Measurements from ENCODE around the gene CDHR5. TPM values are rescaled to one million over a fixed set of nuclear protein-coding genes. Genes with fewer than 3 reads are reported as not detected.
A peak's percentile ranks its signal among the peaks of the same experiment; 100 is the strongest.

The CDHR5 gene
- total RNA-seq, 4 donors from 2014 or later: 0.26 to 0.55 (median 0.29) TPM; not detected in 1

DNA sequence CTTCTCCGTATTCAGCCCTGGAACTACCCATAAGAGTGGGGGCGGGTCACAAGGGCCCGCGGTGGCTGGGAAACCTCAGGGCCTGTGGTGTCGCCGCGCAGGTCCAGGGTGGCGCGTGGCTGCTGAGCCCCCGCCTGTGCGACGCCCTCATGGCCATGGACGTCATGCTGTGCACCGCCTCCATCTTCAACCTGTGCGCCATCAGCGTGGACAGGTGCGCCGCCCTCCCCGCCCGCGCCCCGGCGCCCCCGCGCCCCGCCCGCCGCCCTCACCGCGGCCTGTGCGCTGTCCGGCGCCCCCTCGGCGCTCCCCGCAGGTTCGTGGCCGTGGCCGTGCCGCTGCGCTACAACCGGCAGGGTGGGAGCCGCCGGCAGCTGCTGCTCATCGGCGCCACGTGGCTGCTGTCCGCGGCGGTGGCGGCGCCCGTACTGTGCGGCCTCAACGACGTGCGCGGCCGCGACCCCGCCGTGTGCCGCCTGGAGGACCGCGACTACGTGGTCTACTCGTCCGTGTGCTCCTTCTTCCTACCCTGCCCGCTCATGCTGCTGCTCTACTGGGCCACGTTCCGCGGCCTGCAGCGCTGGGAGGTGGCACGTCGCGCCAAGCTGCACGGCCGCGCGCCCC is 14.7 kb upstream of the CDHR5 start:
- TF ChIP-seq CTCF (IDR thresholded peaks at IDR 0.05) (no peak), POLR2A (IDR thresholded peaks at IDR 0.05) (no peak)
- H3K4me3 ChIP-seq: no peak overlapping the region
- no peaks in the 10 kb centered on the region for H3K36me3 ChIP-seq
- no peak for DNase-seq
- no peak overlapping the region for H3K27ac ChIP-seq
- intact Hi-C loops (cut with DNase I; ENCODE audit: low total_unique reads): no loop called here
- H3K9me3 ChIP-seq: no peaks in the 10 kb centered on the region
- H3K4me1 ChIP-seq: peaks cover 0 to 16% of the 10 kb centered on the region in 2 donors
- H3K27me3 ChIP-seq: no peaks in the 10 kb centered on the region

DNA sequence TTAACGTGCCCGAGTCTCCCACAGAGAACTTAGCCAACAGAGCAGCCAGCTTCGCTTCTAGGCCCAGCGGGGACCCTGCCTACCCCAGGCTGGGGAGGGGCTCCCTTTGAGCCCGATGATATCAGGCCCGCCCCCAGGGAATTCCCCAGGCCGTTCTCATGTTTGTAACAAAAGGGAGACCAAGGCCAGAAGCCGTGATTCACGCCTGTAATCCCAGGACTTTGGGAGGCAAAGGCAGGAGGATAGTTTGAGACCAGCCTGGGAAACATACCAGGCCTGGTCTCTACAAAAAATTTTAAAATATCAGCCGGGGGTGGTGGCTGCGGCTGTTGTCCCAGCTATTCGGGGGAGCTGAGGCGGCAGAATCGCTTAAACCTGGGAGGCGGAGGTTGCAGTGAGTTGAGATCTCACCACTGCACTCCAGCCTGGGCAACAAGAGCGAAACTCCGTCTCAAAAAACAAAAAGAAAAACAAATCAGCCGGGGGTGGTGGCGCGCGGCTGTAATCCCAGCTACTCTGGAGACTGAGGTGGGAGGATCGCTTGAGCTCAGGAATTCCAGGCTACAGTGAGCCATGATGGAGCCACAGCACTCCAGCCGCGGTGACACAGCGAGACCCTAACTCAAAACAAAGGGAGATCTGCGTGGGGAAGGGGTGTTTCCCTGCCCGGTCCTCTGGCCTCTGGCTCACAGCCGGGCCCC is 14.0 kb upstream of the CDHR5 start:
- Histone ChIP-seq H3K4me1 (peaks cover 0 to 16% of the 10 kb centered on the region in 2 donors), H3K4me3 (no peak overlapping the region), H3K9me3 (no peaks in the 10 kb centered on the region), H3K27me3 (no peaks in the 10 kb centered on the region), H3K27ac (no peak overlapping the region), H3K36me3 (no peaks in the 10 kb centered on the region)
- DNase-seq: no peak
- intact Hi-C loops (cut with DNase I; ENCODE audit: low total_unique reads): no loop called here
- TF ChIP-seq CTCF (IDR thresholded peaks at IDR 0.05) (no peak), POLR2A (IDR thresholded peaks at IDR 0.05) (no peak)

GRCh38 chr11:637593-638521 is 13.1 kb upstream of the CDHR5 start:
- Histone ChIP-seq H3K27ac (no peak overlapping the region), H3K27me3 (no peaks in the 10 kb centered on the region), H3K4me3 (peak overlapping the region in 1 of 2 donors; percentile 10), H3K9me3 (no peaks in the 10 kb centered on the region), H3K4me1 (peaks cover 0 to 16% of the 10 kb centered on the region in 2 donors), H3K36me3 (no peaks in the 10 kb centered on the region)
- no peak for TF ChIP-seq CTCF (IDR thresholded peaks at IDR 0.05)
- no peak for TF ChIP-seq POLR2A (IDR thresholded peaks at IDR 0.05)
- intact Hi-C loops (cut with DNase I; ENCODE audit: low total_unique reads): no loop called here
- DNase-seq: peak in 1 of 2 donors; percentile 22

DNA sequence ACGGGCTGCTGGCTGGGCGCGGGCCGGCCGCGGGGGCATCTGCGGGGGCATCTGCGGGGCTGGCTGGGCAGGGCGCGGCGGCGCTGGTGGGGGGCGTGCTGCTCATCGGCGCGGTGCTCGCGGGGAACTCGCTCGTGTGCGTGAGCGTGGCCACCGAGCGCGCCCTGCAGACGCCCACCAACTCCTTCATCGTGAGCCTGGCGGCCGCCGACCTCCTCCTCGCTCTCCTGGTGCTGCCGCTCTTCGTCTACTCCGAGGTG is 12.5 kb upstream of the CDHR5 start:
- Histone ChIP-seq H3K4me3 (peak overlapping the region; percentile 2 to 10), H3K27me3 (no peaks in the 10 kb centered on the region), H3K36me3 (no peaks in the 10 kb centered on the region), H3K4me1 (peaks cover 0 to 16% of the 10 kb centered on the region in 2 donors), H3K9me3 (no peaks in the 10 kb centered on the region), H3K27ac (no peak overlapping the region)
- TF ChIP-seq CTCF (IDR thresholded peaks at IDR 0.05) (no peak), POLR2A (IDR thresholded peaks at IDR 0.05) (no peak)
- intact Hi-C loops (cut with DNase I; ENCODE audit: low total_unique reads): no loop called here
- DNase-seq: no peak
